Duodenal mucosa (tissue), 2 donors: ENCODE data around the gene AKT1.

ENCODE experiments used
- H3K27ac ChIP-seq: one replicate; pipeline ENCODE4 v1.7.0; 2013; ENCODE audit warnings: low read depth, low read length
- H3K27me3 ChIP-seq, 2 donors: one replicate each; pipeline ENCODE4 v1.7.0; 2013; ENCODE audit warnings: low read length in 2 of 2, control low read depth in 1 of 2; ENCODE audit not compliant: insufficient read depth in 2 of 2, control insufficient read depth in 1 of 2
- H3K36me3 ChIP-seq, 2 donors: one replicate each; pipeline ENCODE4 v1.7.0; 2013; ENCODE audit warnings: low read length in 2 of 2, control low read depth in 1 of 2; ENCODE audit not compliant: insufficient read depth in 2 of 2, control insufficient read depth in 1 of 2
- H3K4me1 ChIP-seq, 2 donors: one replicate each; pipeline ENCODE4 v1.7.0; 2013; ENCODE audit warnings: low read length in 2 of 2, control low read depth in 1 of 2; ENCODE audit not compliant: insufficient read depth in 2 of 2, control insufficient read depth in 1 of 2
- H3K4me3 ChIP-seq, 2 donors: one replicate each; pipeline ENCODE4 v1.7.0; 2013; ENCODE audit warnings: low read length in 2 of 2, low read depth in 1 of 2
- H3K9ac ChIP-seq, 2 donors: one replicate each; pipeline ENCODE4 v1.7.0; 2013; ENCODE audit warnings: low read length in 2 of 2, low read depth in 1 of 2
- H3K9me3 ChIP-seq, 2 donors: one replicate each; pipeline ENCODE4 v1.7.0; 2013; ENCODE audit warnings: low read length in 2 of 2, control low read depth in 1 of 2; ENCODE audit not compliant: control insufficient read depth in 1 of 2

Gene AKT1

DNA sequence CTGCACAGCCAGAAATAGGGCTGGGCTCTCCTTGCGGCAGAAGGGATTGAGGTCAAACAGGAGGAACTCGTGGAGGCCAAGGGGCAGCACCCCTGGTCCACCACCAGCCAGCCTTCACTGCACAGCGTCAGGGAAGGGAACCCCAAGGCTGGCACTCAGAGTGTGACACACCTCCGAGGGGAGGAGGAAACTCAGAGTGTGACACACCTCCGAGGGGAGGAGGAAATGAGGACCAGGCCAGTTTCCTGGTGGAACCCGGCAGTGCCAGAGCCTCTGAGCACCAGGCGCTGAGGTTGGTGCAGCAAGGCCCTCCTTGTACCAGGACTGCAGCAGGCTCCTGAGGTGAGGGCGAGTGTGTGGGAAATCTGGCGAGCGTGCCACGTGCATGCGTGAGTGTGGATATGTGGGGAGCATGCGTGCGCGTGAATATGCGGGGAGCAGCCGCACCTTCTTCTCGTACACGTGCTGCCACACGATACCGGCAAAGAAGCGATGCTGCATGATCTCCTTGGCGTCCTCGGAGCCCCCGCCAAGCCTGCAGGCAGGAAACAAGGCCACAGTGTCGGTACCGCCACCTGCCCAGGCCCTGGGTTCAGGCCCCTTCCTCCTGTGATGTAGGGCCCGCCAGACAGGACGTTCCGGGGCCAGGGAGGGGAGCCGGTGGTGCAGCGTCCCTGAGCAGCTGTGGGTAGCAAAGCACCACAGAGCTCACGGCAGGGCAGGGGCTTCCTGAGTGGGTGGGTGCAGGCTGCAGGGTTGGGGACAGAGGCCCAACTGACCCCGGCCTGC is 23.4 kb downstream of the AKT1 start:
- no peak overlapping the region for H3K27ac ChIP-seq

DNA sequence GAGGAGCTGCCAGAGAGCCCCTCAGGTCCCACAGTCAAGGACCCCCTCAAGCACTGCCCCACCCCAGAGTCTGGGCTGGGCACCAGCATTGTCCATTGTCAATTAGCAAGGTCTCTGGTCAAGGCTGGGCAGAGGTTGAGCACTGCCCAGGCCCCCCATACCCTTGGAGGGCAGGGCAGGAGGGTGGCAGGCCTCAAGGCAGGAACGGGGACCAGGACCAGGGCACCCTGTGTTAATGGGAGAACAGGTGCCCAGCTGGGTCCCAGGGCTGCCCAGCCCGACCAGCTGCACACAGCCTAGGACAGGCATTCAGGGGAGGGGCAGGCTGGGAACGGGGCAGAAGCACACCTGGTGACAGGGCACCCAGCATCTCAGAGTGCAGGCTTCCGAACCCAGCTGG is 24.2 kb downstream of the AKT1 start:
- Histone ChIP-seq H3K9ac (no peak overlapping the region), H3K36me3 (peaks cover 22 to 49% of the 10 kb centered on the region in 2 donors), H3K4me3 (no peak overlapping the region), H3K27me3 (no peaks in the 10 kb centered on the region), H3K9me3 (peaks cover 0 to 5% of the 10 kb centered on the region in 2 donors), H3K4me1 (peaks cover 3 to 4% of the 10 kb centered on the region in 2 donors), H3K27ac (no peak overlapping the region)

More for the DNA sequence above, 23.4 kb downstream of the AKT1 start:
- no peak overlapping the region for H3K9ac ChIP-seq
- no peak overlapping the region for H3K4me3 ChIP-seq
- peaks cover 0 to 5% of the 10 kb centered on the region in 2 donors for H3K9me3 ChIP-seq
- H3K27me3 ChIP-seq = no peaks in the 10 kb centered on the region
- peaks cover 3 to 4% of the 10 kb centered on the region in 2 donors for H3K4me1 ChIP-seq
- peaks cover 22 to 56% of the 10 kb centered on the region in 2 donors for H3K36me3 ChIP-seq

DNA sequence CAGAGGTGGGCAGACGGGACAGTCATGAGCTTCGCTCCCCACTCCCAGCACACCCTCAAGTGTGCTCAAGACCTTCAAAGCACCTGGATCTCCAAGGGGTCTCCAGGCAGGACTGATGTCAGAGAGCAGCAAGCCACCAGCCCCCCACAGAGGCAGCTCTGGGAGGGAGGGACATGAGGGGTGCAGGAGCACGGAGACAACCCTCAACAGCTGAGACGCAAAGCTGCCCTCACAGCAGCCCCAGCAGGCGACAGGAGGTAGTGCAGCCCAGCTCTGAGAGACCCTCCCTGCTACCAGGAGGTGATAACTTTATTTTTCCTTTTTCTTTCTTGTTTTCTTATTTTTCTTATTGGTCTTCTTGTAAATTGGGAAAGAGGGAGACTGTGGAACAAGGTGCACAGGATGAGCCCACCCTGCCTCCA is 24.7 kb downstream of the AKT1 start:
- H3K27ac ChIP-seq = no peak overlapping the region
- H3K4me3 ChIP-seq = no peak overlapping the region
- H3K36me3 ChIP-seq = peaks cover 22 to 46% of the 10 kb centered on the region in 2 donors

GRCh38 chr14:104770072-104770579 is 25.4 kb downstream of the AKT1 start:
- Histone ChIP-seq H3K4me3 (no peak overlapping the region), H3K27me3 (no peaks in the 10 kb centered on the region), H3K36me3 (peaks cover 21 to 43% of the 10 kb centered on the region in 2 donors), H3K9me3 (peaks cover 0 to 5% of the 10 kb centered on the region in 2 donors), H3K9ac (no peak overlapping the region), H3K4me1 (peaks cover 3 to 4% of the 10 kb centered on the region in 2 donors), H3K27ac (no peak overlapping the region)

More for the DNA sequence above, 24.7 kb downstream of the AKT1 start:
- Histone ChIP-seq H3K4me1 (peaks cover 3 to 4% of the 10 kb centered on the region in 2 donors), H3K27me3 (no peaks in the 10 kb centered on the region), H3K9me3 (peaks cover 0 to 5% of the 10 kb centered on the region in 2 donors), H3K9ac (no peak overlapping the region)

DNA sequence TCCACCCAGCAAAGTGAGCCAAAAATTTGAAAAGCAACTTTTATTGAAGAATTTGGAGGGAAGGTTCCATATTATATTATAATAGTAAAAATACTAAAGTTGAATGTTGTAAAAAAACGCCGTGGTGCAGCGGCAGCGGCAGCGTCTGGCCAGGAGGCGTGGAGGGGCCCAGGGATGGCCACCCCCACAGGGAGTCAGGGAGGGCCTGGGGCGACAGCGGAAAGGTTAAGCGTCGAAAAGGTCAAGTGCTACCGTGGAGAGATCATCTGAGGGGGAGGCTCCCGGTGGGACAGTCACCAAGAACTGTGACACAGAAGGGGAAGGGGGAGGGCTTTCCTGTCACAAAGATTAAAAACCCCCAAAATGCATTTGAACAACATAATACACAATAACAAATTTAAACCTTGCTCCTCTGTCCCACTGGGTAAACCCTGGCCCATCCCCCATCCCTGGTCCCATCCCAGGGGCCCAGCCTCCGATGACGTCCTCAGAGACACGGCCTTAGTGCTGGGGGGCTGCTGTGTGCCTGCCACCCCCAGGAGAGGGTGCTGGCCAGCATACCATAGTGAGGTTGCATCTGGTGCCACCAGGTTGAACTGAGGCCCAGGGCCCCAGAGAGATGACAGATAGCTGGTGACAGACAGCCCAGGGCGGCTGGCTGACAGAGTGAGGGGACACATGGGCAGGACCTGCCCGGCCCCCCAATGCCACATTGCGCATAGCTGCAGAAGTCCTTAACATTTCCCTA is 26.1 kb downstream of the AKT1 start:
- Histone ChIP-seq H3K9me3 (peaks cover 0 to 5% of the 10 kb centered on the region in 2 donors), H3K27ac (no peak overlapping the region), H3K27me3 (no peaks in the 10 kb centered on the region), H3K4me1 (peaks cover 3 to 4% of the 10 kb centered on the region in 2 donors), H3K36me3 (peaks cover 20 to 39% of the 10 kb centered on the region in 2 donors), H3K9ac (no peak overlapping the region), H3K4me3 (no peak overlapping the region)

DNA sequence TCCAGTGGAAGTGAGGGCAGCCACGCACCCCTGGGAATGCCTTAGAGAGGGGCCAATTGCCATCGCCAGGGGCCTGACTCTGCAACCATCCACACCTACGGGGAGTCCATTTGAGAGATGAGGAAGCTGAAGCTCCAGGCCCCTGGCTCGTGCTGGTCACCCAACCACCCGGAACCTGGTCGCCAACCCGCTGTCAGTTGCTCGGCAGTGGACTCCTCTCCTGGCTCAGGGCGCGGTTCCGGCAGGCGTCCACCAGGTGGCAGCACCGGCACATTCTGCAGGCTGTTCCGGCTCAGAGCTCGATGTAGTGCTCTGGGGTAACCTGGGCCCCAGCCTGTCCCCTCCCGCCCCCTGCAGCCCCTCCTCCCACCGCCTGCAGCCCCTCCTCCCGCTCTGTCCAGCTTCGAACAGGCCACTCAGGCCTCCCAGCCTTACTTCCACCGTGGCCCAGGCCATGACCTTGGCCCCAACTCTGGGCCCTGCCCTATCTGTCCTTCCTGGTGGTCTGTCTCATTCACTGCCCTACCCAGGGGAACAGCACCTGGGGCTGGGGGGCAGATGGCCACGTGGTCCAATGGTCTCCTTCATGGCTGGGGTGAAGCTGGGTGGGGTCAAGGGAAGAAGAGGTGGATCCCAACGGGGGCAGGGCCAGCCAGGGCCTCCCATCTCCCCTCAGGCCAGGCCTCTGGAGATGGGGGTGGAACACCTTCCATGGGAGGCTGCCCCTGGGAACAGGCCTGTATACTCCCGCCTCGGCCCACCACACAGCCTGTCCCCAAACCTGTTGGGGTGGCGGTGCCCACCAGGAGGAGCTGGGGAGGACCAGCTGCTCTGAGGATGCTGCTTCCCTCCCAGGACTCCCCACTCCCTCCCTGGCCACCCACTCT is 26.9 kb downstream of the AKT1 start:
- Histone ChIP-seq H3K4me1 (peaks cover 3 to 4% of the 10 kb centered on the region in 2 donors), H3K27me3 (no peaks in the 10 kb centered on the region), H3K4me3 (no peak overlapping the region), H3K27ac (no peak overlapping the region), H3K36me3 (peaks cover 20 to 33% of the 10 kb centered on the region in 2 donors), H3K9me3 (peaks cover 0 to 5% of the 10 kb centered on the region in 2 donors), H3K9ac (no peak overlapping the region)

DNA sequence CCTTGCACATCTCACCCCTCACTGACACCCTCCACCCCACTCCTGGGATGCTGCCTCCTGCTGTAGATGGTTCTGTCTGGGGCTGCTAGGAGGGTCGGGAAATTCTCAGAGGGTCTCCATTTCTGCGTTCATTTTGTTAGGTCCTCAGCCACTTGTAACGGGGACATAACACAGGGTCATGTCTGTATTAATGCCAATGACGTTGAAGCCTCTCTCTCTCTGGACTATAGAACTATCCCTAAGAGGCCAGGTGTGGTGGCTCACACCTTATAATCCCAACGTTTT is 28.0 kb downstream of the AKT1 start:
- Histone ChIP-seq H3K4me3 (no peak overlapping the region), H3K4me1 (peaks cover 3 to 4% of the 10 kb centered on the region in 2 donors), H3K27me3 (no peaks in the 10 kb centered on the region), H3K27ac (no peak overlapping the region), H3K36me3 (peaks cover 14 to 25% of the 10 kb centered on the region in 2 donors), H3K9ac (no peak overlapping the region), H3K9me3 (peaks cover 0 to 5% of the 10 kb centered on the region in 2 donors)

DNA sequence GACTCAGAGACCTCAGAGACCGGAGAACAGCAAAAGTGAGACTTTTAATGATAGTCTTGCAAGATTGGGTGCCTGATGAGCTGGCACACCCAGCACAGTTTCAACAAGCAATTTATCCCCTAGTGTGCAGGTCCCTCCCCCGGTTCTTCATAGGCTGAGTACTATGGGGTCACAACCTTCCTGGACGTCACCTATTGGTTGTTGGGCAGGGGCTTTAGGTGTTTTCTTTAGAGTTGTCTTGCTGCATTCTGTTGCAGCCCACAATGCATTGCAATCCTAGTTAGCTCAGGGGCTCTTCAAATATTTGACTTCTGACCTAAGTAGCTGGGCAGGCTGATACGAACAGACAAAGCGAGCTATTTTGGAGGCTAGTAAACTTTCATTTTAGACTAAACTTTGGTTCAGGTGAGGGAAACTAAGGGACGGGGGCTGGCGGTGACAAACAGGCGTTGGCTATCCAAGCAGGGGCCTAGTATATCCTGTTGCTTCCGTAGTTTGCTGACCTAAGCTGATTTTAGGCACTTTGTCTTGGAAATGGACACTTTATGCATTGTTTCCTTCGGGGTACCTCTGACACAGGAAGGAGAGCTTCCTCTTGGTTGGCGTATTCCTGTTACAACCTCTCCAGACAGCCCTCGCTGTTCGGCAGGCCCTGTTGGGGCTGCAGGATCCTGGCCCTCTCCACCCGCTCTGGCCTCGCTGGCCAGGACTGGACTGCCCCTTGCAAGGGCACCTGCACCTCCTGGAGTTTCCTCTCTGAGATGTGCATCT is 28.5 kb downstream of the AKT1 start:
- Histone ChIP-seq H3K27ac (no peak overlapping the region), H3K9ac (no peak overlapping the region), H3K4me1 (peaks cover 3 to 4% of the 10 kb centered on the region in 2 donors), H3K36me3 (peaks cover 13 to 20% of the 10 kb centered on the region in 2 donors), H3K27me3 (no peaks in the 10 kb centered on the region), H3K4me3 (no peak overlapping the region), H3K9me3 (peaks cover 0 to 5% of the 10 kb centered on the region in 2 donors)

DNA sequence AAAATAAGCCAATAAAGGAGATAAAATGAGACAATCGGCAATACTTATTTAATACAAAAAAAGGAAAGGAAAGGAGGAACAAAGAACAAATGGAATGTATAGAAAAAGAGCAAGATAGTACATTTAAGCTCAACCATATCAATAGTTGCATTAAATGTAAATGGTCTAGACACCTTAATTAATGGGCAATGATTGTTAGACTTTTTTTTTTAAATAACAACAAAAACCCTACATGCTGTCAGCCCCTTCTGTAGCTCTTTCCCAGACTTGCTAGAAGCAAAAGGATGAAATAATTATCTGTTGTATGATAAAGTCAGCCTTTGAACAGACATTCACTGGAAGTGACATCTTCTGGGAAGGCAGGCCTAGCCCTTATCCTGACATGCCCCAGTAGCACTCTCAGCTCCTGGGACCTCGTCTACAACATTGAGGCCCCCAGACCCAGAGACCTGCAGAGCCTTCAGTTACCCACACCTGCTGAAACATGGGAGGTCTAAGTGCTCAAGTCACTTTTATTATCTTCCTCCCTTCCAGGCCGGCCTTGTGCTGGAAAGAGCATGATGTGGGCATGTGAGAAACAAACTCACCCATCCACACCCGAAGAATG is 29.2 kb downstream of the AKT1 start:
- H3K36me3 ChIP-seq = peaks cover 6 to 16% of the 10 kb centered on the region in 2 donors
- no peak overlapping the region for H3K9ac ChIP-seq
- no peaks in the 10 kb centered on the region for H3K27me3 ChIP-seq
- peaks cover 0 to 5% of the 10 kb centered on the region in 2 donors for H3K9me3 ChIP-seq
- peaks cover 3 to 4% of the 10 kb centered on the region in 2 donors for H3K4me1 ChIP-seq
- H3K4me3 ChIP-seq = no peak overlapping the region
- H3K27ac ChIP-seq = no peak overlapping the region
